ENCODE data around the gene OST4.

The OST4 gene

DNA sequence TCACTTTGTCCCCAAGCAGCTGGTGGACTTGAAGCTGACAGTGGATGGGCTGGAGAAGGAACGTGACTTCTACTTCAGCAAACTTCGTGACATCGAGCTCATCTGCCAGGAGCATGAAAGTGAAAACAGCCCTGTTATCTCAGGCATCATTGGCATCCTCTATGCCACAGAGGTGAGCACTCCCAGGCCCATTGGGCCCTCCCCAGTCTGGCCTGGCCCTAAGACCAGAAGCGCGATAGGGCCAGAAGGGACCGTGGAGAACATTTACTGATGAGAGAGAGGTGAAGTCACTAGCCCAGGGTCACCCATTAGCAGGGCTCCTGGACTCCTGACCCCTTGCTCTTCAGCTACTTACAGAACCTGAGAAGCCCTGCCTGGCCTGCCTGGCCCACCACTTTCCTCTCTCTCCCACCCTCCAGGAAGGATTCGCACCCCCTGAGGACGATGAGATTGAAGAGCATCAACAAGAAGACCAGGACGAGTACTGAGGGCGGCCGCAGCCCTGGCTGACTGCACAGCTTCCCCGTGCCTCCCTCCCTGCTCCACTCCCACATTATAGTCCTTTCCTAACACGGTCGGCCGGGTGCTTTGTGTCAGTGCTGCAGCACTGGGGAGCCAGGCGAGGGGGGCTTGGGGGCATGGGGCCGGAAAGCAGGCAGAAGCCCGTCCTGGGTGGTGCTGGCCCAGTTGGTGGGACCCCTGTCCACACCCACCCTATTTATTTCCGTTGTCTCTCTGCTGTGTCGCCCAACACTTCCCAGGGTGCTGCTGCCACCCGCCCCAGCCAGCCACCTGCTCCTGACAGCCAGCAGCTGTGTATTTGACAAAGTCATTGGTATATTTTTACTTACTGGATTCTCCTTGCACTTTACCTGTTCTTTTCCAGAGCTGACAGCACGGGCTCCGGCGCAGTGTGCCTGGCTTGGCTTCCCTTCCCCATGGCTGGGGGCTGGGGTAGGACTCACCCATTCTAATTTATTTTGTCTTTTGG lies 45.3 kb downstream of the OST4 start:
- no peak for DNase-seq (ENCODE audit: low read depth in 2 of 2)

DNA sequence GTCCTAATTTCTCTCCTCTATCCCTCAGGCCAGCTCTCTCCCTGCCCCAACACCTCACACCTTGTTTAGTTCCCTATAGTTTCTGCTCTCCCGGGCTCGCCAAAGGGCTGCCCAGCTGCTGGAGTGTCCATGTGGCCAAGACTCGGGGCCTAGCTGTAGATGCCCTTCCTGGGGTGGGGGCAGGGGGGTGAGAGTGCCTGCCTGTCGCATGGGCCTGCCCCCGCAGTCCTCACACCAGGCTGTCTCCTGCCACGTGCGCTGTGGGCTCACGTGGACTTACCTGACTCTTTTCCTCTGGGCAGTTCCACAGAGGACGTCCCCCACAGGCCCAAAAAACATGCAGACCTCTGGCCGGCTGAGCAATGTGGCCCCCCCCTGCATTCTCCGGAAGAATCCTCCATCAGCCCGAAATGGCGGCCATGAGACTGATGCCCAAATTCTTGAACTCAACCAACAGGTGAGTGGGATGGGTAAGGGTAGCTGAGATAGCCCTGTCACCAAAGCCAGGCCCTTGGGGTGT lies 46.1 kb downstream of the OST4 start:
- no peak for DNase-seq (ENCODE audit: low read depth in 2 of 2)

DNA sequence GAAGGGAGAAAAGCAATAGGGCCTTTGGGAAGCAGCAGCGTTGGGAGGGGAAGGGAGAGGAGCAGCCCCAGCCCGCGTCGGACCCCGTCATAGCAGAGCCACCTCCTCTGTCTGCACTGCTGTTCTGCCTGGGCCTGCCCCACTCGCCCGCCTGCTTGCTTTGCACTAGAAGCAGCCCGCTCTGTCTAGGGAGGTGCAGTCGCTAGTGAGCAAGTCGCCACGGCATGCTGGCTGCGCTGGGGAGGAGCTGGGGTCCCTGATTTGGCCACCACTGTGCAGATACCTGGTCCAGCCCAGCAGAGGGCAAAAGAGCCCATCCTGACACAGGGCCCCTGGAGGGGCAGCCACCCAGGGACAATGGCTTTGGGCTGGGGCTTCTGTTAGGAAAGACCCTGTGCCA lies 46.6 kb downstream of the OST4 start:
- no peak for DNase-seq (ENCODE audit: low read depth in 2 of 2)

DNA sequence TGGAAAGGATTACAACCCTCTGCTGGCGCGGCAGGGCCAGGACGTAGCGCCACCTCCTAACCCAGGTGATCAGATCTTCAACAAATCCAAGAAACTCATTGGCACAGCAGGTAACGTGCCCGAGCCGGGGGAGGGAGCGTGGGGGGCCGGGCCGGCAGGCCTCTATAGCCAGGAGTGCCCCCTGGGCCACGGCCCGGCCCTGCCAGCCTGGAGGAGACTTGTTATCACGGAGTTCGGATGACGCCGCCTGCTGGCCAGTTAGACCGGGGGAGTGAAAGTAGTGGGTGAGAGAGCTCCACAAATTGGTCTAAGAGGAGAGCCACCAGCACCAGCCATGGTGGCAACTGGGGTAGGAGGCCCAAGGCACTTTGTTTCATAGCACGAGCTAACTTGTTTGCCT lies 47.3 kb downstream of the OST4 start:
- DNase-seq (ENCODE audit: low read depth in 2 of 2) = no peak

DNA sequence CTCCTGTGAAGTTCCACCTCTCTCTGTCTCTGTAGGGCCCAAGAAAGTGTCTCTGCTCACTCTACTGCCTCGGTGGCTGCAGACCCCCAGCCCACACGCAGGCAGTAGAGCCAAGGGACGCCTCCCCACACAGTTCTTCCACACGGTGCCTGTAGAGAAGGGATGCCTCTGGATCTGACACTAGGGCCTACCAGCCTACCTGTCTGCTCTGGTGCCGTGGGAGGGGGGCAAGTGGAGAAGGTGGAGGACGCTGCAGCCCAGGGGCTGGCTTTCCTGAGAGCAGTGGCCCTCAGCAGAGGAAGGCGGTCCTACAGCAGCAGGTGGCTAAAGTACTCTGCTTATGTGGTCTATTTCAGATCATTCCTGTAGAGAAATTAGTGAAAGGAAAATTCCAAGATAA lies 47.7 kb downstream of the OST4 start:
- no peak for DNase-seq (ENCODE audit: low read depth in 2 of 2)

DNA sequence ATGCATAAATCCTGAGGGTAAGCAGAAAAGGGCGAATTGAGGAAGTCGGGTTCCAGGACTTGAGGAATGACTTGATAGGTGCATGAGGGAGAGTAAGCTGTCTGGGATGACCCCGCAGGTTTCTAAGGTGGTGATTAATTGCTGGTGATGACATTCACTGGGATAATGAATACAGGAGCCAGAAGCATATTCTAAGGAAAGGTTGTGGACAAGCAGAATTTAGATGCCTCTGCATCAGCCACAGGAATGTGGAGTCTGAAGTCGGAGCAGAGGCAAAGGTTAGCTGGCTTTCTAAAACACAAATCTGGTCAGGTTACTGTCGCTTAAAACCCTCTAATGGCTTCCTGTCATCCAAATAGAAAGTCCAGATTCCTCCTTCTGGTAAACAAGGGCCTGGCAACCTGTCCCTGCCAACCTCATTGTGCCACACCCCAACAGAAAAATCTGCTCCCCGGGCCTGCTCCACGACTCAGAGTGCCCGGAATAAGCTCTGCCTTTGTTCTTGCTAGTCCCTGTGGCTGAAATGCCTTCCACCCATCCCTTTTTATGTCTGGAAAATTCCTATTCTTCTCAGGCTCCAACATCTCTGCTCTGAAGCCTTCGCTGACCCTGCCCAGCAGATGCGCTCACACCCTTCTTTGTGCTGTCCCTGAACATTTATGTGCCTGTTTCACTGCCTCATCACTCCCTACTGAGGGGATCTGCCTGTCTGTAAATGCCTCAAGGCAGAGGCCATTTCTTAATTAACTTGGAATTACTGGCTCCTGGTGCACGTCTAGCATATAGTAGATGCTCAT lies 50.0 kb downstream of the OST4 start:
- no peak for DNase-seq (ENCODE audit: low read depth in 2 of 2)

All from activated CD8-positive, alpha-beta memory T cell treated with anti-CD3 and anti-CD28 coated beads for 4 hours (primary cell).